HG03039 (cell line): Measurements from ENCODE around the gene APC2.
"Not testable (repeated sequence)": the region's sequence is repeated elsewhere in the genome, so short reads cannot be mapped to it uniquely, and the experiment has no call there.

Source experiments
- ATAC-seq: cut with Tn5 transposase; IDR thresholded peaks from one replicate; pipeline ENCODE4 v1.9.1; 2021; ENCODE audit warnings: mild to moderate bottlenecking, moderate library complexity; ENCODE audit not compliant: unreplicated experiment

Gene APC2

DNA sequence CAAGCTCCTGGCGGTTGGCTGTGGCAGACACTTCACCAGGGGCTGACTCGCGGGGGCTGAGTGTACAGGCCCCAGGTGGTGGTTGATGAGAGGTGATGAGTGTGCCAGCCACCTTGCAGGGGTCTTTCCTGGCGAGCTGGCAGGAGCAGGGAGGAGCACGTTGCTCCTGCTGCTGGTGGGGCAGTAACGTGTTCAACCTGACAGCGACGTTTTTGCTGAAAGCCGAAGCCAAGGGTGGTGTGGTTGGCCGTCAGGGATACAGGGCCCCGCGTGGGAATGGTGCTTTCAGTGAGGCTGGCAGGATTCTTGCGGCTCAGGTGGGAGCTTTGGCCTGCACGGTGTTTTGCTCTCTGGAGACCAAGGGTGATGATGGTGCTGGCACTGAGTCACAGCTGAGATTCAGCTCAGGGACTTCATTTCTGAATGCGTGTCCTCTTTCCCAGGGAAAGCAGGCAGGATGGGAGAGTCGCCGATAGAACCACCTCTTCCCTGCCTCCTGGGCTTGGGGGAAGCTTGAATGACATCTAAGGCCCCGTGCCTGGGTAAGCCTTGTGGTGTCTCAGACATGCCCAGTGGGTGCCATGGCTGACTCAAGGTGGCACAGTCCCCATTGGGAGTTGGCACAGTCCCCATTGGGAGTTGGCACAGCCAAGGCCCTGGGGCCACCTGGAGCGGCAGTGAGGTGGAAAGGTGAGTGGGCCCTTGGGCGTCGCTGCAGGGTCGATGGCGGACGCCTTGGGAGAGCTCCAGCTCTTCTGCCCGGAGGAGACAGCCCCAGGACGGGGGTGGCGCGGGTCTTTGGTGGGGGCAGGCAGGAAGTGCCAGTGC is 33.7 kb upstream of the APC2 start:
- no peak for ATAC-seq

- ATAC-seq: no peak
Measured at GRCh38 chr19:1417145-1417544, 32.8 kb upstream of the APC2 start.

GRCh38 chr19:1417681-1418495 is 32.0 kb upstream of the APC2 start:
- ATAC-seq: no peak

GRCh38 chr19:1418496-1418775 is 31.5 kb upstream of the APC2 start:
- no peak for ATAC-seq

DNA sequence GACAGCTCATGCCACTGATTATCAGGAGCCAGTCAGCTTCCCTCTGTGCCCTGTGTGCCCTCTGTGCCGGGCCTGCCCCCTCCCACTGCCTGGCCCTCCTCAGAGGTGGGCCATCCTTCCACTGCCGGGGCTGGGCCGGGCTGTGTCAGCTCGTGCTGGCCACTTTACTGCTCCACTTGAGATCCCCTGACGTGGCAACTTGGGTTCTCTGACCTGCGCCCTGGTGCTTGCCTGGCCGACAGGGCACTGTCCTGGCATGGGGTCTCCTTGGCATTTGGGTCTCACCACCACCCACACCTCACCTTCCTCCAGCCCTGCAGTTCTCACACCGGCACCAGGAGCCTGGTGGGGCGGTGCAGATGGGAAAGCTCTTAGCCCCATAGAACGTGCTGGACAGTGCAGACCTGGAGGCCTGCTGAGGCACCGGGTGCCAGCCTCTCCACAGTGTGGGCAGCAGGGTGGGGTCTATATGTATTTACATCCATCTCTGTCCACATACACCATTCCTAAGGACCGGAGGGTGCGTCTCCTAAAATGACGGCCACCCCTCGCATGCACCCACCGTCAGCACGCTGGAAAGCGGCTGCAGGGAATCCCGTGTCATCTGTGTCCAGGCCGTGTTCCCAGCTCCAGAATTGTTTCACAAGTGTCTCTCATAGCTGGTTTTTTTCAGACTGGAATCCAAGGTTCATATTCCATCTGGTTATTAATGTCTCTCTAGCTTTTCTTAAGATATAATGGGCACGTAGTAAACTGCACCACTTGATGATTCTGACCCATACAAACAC is 30.8 kb upstream of the APC2 start:
- no peak for ATAC-seq

GRCh38 chr19:1420085-1420484 is 29.8 kb upstream of the APC2 start:
- not testable (repeated sequence) for ATAC-seq

GRCh38 chr19:1420590-1420989 is 29.3 kb upstream of the APC2 start:
- ATAC-seq: no peak

- ATAC-seq: no peak
Measured at GRCh38 chr19:1421218-1421957, 28.5 kb upstream of the APC2 start.

GRCh38 chr19:1421958-1422305 is 28.0 kb upstream of the APC2 start:
- ATAC-seq: no peak

GRCh38 chr19:1422360-1422759 is 27.6 kb upstream of the APC2 start:
- ATAC-seq: no peak

DNA sequence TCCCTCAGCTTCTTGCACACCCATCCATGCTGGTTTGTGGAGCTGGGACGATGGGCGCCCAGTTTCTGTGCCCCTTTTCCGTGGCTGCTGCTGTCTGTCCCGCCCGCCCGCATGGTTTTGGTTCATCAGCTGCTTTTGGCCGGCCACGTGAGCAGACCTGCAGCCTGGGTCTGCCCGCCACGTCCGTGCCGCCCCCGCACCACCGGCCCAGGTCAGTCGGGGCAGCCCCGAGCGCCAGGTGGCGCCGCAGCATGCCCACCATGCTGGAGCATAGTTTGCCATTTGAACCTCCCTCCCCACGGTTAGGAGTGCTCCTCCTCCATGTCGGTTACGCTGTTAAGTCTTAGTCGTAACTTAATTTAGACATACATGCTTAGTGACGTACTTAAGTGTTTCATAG is 27.0 kb upstream of the APC2 start:
- ATAC-seq: no peak

GRCh38 chr19:1423436-1424191 is 26.3 kb upstream of the APC2 start:
- ATAC-seq: no peak

- ATAC-seq: no peak
Measured at GRCh38 chr19:1424192-1424955, 25.5 kb upstream of the APC2 start.

GRCh38 chr19:1425102-1425837 is 24.7 kb upstream of the APC2 start:
- ATAC-seq: no peak

- no peak for ATAC-seq
Measured at GRCh38 chr19:1425902-1426301, 24.0 kb upstream of the APC2 start.

DNA sequence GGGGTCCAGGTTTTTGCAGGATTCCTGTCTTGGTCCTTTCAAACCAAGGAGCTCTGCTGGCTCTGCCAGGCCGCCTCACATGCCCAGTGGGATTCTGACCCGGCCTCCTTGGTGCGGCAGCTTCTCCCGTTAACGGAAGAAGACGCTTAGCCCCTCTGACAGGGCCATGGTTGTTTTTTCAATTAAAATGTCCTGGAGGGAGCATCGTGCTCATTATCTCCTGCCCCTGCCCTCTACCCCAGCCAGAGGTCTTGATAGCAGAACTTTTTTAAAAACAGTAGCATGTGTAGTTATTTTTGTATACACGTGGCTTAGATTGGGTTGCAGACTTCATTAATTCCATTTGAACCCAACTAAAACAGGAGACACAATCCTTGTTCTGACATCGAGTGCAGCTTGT is 23.2 kb upstream of the APC2 start:
- ATAC-seq: no peak

- no peak for ATAC-seq
Measured at GRCh38 chr19:1427221-1427920, 22.6 kb upstream of the APC2 start.

DNA sequence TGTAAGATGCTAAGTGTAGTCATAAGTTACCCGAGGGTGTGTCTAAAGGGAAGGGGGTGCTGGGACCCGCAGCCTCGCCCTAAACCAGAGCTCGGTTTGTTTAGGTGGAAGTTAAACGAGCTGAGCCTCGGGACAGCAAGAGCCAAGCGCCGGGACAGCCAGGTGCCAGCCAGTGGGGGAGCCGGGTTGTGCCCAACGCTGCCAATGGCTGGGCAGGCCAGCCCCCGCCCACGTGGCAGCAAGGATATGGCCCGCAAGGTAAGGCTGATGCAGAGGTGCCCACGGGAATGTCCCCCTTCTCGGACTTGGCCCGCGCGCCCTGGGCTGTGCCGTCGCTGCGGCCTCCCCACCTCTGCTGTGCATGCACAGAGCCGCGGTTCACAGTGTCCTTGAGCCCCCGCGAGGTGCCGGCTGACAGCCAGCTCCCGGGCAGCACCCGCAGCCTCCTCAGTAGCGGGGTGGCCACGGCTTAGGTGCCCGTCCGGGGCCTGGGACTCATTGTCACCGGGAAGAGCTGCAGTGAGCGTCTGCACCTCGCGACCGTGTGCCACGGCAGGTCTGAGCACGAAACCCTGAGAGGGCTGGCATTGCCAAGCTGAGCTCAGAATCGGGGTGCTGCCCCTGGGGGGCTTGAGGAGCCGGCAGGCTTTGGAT is 21.1 kb upstream of the APC2 start:
- ATAC-seq: no peak
